GM06990 (cell line): ENCODE data around the gene ACTR1A.
"Not testable (repeated sequence)": the region's sequence is repeated elsewhere in the genome, so short reads cannot be mapped to it uniquely, and the experiment has no call there.

Source experiments
- DNase-seq: peaks from one replicate; pipeline ENCODE4 v3.0.0-alpha.2; 2011; ENCODE audit not compliant: insufficient read length; ENCODE audit errors: extremely low read depth
- H3K27me3 ChIP-seq: replicated peaks from 2 replicates; pipeline ENCODE4 v1.6.0; 2011; ENCODE audit warnings: low read length; ENCODE audit not compliant: control insufficient read depth, insufficient read depth
- H3K36me3 ChIP-seq: 2 replicates; pipeline ENCODE4 v1.5.1; 2011; ENCODE audit warnings: low read length; ENCODE audit not compliant: control insufficient read depth, insufficient read depth
- H3K4me3 ChIP-seq: replicated peaks from 2 replicates; pipeline ENCODE4 v1.5.1; 2011; ENCODE audit warnings: low read depth, mild to moderate bottlenecking, control low read depth, low read length
- TF ChIP-seq, protein P1 (sequence below): IDR thresholded peaks from 2 replicates; pipeline ENCODE4 v1.5.1; 2011; ENCODE audit warnings: low read length, control low read depth, mild to moderate bottlenecking, inconsistent platforms; ENCODE audit not compliant: insufficient read depth, poor library complexity, severe bottlenecking

The ACTR1A gene

DNA sequence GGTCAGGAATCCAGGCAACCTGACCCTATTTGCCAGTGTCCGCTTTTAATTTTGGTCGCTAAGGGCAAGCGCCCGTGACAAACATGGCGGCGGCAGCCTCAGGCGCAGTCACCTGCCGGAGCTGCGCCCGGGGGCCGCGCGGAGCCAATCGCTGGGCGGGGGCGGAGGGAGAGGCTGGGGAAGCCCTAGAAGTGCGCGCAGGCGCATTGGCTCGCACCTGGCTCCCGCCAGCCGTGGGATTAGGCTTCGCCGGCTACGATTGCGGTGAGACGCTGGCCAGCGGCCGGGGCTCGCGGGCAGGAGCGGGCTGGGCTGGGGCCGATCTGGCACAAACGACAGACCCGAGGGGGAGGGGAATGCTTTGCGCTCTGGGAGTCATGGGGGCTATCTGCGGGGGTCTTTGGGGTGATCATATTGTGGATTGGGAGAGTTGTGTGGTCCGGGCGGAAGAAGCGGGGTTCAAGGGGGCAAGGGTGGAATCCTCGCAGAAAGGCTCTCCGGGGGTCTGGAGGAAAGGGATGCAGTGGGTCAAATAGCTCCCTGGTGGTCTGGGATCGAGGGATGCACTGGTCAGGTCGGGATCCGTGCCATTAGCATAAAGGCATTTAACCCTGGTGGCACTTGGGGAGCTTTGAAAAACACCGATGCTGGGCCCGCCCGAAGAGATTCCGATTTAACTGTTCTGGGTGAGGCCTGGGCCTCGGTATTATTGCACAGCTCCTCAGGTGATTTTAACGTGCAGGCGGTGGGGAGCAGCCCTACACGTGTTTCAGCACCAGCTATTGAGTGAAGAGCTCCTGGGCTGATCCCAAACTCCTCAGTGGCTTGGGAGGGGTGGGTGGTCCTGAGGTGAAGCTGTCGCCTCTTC is 41.1 kb downstream of the ACTR1A start:
- no peaks in the 10 kb centered on the region for H3K27me3 ChIP-seq
- H3K4me3 ChIP-seq: peak overlapping the region; percentile 47
- H3K36me3 ChIP-seq: no peaks in the 10 kb centered on the region
- DNase-seq: peak; percentile 93
- TF ChIP-seq, protein P1, sequence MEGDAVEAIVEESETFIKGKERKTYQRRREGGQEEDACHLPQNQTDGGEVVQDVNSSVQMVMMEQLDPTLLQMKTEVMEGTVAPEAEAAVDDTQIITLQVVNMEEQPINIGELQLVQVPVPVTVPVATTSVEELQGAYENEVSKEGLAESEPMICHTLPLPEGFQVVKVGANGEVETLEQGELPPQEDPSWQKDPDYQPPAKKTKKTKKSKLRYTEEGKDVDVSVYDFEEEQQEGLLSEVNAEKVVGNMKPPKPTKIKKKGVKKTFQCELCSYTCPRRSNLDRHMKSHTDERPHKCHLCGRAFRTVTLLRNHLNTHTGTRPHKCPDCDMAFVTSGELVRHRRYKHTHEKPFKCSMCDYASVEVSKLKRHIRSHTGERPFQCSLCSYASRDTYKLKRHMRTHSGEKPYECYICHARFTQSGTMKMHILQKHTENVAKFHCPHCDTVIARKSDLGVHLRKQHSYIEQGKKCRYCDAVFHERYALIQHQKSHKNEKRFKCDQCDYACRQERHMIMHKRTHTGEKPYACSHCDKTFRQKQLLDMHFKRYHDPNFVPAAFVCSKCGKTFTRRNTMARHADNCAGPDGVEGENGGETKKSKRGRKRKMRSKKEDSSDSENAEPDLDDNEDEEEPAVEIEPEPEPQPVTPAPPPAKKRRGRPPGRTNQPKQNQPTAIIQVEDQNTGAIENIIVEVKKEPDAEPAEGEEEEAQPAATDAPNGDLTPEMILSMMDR: no peak

GRCh38 chr10:102460836-102461186 is 41.7 kb downstream of the ACTR1A start:
- TF ChIP-seq, protein P1: no peak
- H3K36me3 ChIP-seq: peaks cover 2% of the 10 kb centered on the region; the same call in 1 of the 2 replicates
- DNase-seq: no peak

DNA sequence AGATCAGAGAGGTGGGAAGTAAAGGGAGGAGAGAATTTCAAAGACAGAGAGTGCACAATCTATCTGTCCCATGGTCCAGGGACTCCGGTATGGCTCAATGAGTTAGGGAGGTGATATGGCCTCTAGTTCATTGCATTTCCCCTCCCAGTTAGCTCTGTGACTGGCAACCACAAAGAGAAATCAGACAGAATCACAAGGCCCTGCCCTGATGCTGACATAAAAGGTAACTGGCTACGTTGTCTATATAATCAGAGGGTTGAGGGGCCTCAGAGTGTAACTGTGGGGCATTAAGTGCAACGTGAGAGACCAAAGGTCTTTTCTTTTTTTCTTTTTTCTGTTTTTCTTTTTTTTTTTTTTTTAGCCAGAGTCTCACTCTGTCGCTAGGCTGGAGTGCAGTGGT is 43.9 kb downstream of the ACTR1A start:
- no peak overlapping the region for H3K4me3 ChIP-seq
- TF ChIP-seq, protein P1: no peak
- no peaks in the 10 kb centered on the region for H3K27me3 ChIP-seq
- no peak for DNase-seq
- H3K36me3 ChIP-seq: peaks cover 2% of the 10 kb centered on the region; the same call in 1 of the 2 replicates

More at GRCh38 chr10:102460836-102461186, 41.7 kb downstream of the ACTR1A start:
- Histone ChIP-seq H3K4me3 (peak overlapping the region; percentile 40), H3K27me3 (no peaks in the 10 kb centered on the region)

- DNase-seq: no peak
- H3K36me3 ChIP-seq: peaks cover 3% of the 10 kb centered on the region; the same call in 1 of the 2 replicates
- H3K4me3 ChIP-seq: no peak overlapping the region
- TF ChIP-seq, protein P1: no peak
- H3K27me3 ChIP-seq: no peaks in the 10 kb centered on the region
Observed at GRCh38 chr10:102457591-102458150, 44.8 kb downstream of the ACTR1A start.

DNA sequence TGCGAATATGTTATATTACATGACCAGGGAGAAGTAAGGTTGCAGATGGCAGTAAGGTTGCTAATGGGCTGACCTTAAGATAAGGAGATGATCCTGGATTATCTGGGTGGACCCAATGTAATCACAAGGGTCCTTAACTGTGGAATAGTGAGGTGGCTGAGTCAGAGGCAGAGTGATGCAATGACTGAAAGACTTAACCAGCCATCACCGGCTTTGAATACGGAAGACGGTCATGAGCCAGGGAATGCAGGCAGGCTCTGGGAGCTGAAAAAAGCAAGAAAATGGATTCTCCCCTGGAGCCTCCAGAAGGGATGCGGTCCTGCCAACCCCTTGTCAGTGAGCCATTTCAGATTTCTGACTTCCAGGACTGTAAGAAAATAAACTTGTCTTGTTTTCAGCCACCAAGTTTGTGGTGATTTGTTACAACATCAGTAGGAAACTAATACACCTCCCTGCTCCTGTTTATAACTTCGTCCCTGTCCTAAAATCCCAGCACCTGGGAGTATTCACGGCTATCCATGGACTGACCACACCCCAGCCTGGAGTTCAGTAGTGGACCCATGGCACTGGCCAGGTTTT is 46.5 kb downstream of the ACTR1A start:
- H3K36me3 ChIP-seq: peaks cover 4% of the 10 kb centered on the region; the same call in 1 of the 2 replicates
- TF ChIP-seq, protein P1: no peak
- H3K27me3 ChIP-seq: no peaks in the 10 kb centered on the region
- H3K4me3 ChIP-seq: no peak overlapping the region
- no peak for DNase-seq

DNA sequence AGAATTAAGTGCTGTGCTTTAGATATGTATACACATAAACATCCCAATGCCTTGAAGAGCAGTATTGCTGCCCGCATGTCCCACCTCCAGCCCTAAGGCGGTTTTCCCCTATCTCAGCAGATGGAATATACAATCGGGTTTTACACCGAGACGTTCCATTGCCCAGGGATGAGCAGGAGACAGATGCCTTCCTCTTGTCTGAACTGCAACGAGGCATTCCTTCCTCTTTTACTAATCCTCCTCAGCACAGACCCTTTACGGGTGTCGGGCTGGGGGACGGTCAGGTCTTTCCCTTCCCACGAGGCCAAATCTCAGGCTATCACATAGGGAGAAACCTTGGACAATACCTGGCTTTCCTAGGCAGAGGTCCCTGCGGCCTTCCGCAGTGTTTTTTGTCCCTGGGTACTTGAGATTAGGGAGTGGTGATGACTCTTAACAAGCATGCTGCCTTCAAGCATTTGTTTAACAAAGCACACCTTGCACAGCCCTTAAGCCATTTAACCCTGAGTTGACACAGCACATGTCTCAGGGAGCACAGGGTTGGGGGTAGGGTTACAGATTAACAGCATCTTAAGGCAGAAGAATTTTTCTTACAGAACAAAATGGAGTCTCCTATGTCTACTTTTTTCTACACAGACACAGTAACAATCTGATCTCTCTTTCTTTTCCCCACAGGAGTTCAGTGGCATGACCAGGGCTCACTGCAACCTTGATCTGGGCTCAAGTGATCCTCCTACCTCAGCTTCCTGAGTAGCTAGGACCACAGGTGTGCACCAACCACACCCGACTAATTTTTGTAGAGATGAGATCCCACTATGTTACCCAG is 47.6 kb downstream of the ACTR1A start:
- not testable (repeated sequence) for H3K27me3 ChIP-seq, DNase-seq, H3K36me3 ChIP-seq, H3K4me3 ChIP-seq
